Choroid plexus epithelial cell (primary cell): ENCODE results near the gene AUP1.
"Not testable (repeated sequence)": the region's sequence is repeated elsewhere in the genome, so short reads cannot be mapped to it uniquely, and the experiment has no call there.

Experiments
- DNase-seq: peaks from one replicate; pipeline ENCODE4 v3.0.0-alpha.2; 2010; ENCODE audit warnings: low read depth
- H3K4me3 ChIP-seq: 2 replicates; pipeline ENCODE4 v1.5.1; 2011; ENCODE audit warnings: low read depth, mild to moderate bottlenecking, control low read depth, low read length, moderate library complexity
- TF ChIP-seq, protein P1 (sequence below): conservative IDR thresholded peaks from 2 replicates; pipeline ENCODE4 v1.5.1; 2011; ENCODE audit warnings: low read depth, mild to moderate bottlenecking, control low read depth, inconsistent platforms, low read length, moderate library complexity

Gene AUP1

DNA sequence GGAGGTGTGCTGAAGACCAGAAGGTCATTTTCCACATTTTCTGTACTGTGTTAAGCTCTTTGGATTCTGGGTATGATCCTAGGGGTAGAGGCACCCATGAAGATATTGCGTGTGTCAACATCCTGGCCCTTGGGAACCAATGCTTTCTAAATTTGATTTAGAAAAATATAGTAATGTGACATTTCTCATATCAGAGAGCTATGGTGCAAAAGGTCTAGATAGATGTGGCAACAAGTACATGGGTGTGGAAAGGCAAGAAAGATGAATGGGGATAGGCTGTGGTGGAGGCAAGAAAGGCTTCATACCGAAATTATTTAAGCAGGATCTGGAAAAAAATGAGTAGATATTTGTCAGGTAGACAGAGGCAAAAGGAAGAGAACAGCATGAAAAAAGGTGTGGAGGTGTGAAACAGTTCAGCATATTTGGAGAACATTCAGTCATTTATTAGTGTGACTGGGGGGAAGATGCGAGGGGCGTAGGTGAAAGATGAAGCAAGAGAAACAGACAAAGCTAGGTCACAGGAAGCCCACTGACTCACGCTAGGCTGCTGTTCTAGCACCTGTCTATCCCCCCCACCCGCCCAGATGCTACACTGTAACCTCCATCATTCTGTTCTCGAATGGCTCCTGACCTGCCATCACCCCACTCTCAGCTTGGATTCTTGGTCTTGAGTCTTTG, 36.7 kb upstream of the AUP1 start:
- TF ChIP-seq, protein P1, sequence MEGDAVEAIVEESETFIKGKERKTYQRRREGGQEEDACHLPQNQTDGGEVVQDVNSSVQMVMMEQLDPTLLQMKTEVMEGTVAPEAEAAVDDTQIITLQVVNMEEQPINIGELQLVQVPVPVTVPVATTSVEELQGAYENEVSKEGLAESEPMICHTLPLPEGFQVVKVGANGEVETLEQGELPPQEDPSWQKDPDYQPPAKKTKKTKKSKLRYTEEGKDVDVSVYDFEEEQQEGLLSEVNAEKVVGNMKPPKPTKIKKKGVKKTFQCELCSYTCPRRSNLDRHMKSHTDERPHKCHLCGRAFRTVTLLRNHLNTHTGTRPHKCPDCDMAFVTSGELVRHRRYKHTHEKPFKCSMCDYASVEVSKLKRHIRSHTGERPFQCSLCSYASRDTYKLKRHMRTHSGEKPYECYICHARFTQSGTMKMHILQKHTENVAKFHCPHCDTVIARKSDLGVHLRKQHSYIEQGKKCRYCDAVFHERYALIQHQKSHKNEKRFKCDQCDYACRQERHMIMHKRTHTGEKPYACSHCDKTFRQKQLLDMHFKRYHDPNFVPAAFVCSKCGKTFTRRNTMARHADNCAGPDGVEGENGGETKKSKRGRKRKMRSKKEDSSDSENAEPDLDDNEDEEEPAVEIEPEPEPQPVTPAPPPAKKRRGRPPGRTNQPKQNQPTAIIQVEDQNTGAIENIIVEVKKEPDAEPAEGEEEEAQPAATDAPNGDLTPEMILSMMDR, result no peak
- no peak overlapping the region for H3K4me3 ChIP-seq
- no peak for DNase-seq

DNA sequence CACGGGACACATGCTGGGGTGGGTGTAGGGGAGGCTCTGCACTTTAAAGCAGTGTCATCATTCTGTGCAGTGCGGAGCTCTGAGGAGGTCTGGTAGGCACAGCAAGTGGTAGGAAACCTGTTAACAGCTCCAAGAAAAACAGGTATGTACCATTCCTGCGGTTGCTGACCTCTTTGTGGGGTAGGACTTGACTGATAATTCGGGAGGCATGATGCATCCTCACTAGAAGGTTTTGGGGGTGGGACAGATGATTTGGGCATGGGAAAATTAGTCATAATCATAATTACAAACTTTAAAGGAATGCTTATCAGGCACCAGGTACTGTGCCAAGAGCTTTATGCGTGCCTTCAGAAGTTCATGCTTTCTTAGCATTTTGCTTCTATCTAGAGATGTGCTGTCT, 34.7 kb upstream of the AUP1 start:
- no peak overlapping the region for H3K4me3 ChIP-seq
- TF ChIP-seq, protein P1, result no peak
- DNase-seq, result peak; percentile 56

DNA sequence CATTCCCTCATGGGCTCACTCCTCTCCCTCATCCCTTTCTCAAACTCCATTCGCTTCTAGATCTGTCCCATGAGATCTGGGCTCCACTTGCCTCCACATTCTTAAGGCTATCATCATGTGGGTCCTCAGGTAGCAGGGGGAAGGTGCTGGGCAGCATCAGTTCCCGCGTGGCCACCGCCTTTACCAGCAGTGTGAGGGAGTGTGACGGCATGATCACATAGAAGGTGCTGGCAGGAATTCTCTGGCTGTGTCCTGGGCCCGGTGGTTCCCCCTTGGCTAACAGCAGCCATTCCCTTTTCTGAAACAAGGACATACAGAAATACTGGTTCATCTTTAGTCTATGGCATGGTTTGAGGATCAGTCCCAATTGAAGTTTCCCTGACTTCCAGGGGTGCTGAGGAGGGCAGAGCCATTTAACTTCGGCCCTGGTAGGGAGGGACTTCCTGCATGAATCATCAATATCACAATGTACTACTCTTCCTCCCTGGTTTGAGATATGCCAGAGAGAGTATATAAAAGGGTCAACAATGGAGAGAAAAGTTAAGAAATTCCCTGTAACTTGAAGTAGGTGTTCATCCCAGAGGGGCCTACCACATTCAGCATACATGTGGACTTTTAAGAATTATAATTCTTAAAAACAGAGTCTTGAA, 32.7 kb upstream of the AUP1 start:
- H3K4me3 ChIP-seq, result no peak overlapping the region
- no peak for DNase-seq

GRCh38 chr2:74561022-74561421, 31.5 kb upstream of the AUP1 start:
- DNase-seq, result not testable (repeated sequence)

More for the DNA sequence above, 32.7 kb upstream of the AUP1 start:
- TF ChIP-seq, protein P1, result no peak

DNA sequence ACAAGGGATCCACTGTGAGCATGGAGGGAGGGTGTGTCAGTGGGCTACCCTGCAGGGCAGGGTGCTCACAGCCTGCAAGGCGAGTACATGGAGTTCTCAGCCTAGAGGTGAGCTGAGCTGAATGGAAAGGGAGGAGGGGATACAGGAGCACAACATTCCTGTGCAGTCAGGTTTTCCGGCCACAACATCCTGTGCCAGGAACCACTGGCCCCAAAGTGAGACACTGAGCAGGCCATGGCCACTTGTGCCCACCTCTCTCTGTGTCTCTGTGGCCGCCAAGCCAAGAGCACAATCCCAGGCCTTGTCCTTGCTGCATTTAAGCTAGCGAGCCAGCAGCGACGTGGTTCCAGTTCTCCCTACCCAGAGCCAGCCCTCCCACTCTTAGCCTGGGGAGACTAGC, 31.1 kb upstream of the AUP1 start:
- TF ChIP-seq, protein P1, result no peak
- no peak overlapping the region for H3K4me3 ChIP-seq
- DNase-seq, result no peak

More at GRCh38 chr2:74561022-74561421, 31.5 kb upstream of the AUP1 start:
- not testable (repeated sequence) for H3K4me3 ChIP-seq

GRCh38 chr2:74559912-74560311, 30.4 kb upstream of the AUP1 start:
- TF ChIP-seq, protein P1, result no peak
- H3K4me3 ChIP-seq, result no peak overlapping the region
- no peak for DNase-seq

GRCh38 chr2:74558284-74559230, 29.1 kb upstream of the AUP1 start:
- H3K4me3 ChIP-seq, result no peak overlapping the region
- DNase-seq, result no peak
- TF ChIP-seq, protein P1, result no peak
